HG03342 (cell line): ENCODE measurements around the gene LAMA1.
"Not testable (repeated sequence)": the region's sequence is repeated elsewhere in the genome, so short reads cannot be mapped to it uniquely, and the experiment has no call there.

Experiments
- ATAC-seq: cut with Tn5 transposase; IDR thresholded peaks from one replicate; pipeline ENCODE4 v1.9.1; 2021; ENCODE audit warnings: mild to moderate bottlenecking, moderate library complexity; ENCODE audit not compliant: unreplicated experiment

The LAMA1 gene, protein sequence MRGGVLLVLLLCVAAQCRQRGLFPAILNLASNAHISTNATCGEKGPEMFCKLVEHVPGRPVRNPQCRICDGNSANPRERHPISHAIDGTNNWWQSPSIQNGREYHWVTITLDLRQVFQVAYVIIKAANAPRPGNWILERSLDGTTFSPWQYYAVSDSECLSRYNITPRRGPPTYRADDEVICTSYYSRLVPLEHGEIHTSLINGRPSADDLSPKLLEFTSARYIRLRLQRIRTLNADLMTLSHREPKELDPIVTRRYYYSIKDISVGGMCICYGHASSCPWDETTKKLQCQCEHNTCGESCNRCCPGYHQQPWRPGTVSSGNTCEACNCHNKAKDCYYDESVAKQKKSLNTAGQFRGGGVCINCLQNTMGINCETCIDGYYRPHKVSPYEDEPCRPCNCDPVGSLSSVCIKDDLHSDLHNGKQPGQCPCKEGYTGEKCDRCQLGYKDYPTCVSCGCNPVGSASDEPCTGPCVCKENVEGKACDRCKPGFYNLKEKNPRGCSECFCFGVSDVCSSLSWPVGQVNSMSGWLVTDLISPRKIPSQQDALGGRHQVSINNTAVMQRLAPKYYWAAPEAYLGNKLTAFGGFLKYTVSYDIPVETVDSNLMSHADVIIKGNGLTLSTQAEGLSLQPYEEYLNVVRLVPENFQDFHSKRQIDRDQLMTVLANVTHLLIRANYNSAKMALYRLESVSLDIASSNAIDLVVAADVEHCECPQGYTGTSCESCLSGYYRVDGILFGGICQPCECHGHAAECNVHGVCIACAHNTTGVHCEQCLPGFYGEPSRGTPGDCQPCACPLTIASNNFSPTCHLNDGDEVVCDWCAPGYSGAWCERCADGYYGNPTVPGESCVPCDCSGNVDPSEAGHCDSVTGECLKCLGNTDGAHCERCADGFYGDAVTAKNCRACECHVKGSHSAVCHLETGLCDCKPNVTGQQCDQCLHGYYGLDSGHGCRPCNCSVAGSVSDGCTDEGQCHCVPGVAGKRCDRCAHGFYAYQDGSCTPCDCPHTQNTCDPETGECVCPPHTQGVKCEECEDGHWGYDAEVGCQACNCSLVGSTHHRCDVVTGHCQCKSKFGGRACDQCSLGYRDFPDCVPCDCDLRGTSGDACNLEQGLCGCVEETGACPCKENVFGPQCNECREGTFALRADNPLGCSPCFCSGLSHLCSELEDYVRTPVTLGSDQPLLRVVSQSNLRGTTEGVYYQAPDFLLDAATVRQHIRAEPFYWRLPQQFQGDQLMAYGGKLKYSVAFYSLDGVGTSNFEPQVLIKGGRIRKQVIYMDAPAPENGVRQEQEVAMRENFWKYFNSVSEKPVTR (N-terminal part only)

DNA sequence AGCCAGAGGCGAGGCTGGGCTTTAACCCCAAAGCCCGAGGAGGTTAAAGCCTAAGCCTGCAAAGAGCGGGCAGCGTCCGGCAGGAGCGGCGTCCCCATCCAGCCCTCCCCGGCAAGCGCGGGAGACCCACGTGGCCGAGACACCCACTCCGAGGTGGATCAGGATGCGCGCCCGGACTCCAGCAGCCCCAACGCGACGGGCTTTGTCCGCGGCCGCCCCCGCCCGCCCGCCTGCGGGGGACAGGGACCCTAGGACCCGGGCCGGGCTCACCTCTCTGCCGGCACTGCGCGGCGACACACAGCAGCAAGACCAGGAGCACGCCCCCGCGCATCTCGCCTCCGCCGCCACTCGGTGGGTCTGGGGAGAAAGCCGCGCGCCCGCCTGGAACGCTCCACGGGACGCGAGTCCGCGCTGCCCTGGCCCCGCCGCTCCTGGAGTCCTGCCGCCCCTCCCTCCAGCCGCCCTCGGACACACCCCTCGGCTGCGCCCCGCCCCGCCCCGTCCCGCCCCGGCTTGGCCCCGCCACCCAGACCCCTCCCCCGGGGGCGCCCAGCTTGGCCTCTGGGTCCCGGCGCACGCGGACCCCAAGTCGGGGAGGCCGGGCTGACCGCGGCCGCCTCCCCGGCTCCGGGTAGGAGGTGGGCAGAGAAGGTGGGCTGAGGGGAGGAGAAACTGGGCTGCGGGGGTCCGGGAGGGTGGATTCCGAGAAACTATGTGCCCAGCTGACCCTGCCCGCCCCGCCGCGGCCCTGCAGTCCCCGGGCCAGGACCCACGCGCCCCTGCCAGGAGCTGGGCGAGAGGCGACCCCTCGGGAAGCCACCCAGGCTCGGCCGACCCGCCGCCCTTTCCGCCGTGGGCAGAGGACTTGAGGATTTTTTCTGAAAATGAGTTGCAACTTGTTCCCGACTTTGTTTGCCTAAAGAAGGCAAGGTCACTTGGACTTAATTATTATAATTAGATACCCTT is at the start of gene LAMA1:
LAMA1 (minus strand) TSS at position 408 of the 966 bp plus-strand sequence; CDS start at position 331, 77 bp downstream.
- no peak for ATAC-seq

DNA sequence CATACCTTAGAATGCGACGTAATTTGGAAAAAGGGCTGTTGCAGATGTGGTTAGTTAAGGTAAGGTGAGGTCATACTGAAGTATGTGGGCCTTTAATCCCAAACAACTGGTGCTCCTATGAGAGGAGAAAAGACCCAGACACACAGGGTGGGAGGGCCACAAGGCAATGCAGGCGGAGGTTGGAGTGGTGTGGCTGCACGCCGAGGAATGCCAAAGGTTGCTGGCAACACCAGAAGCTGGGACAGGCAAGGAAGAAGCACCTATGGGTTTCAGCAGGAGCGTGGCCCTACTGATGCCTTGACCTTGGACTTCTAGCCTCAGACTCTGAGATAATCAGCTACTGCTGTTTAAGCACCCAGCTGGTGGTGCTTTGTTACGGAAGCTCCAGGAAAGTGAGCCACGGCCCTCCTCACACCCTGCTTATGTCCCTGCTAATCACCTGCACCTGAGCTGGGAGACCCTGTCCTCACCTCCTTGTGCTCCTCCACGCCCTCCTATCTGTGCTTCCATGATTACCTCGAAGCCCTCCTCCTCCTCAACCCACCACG is 48.3 kb upstream of the LAMA1 start:
- ATAC-seq: no peak

DNA sequence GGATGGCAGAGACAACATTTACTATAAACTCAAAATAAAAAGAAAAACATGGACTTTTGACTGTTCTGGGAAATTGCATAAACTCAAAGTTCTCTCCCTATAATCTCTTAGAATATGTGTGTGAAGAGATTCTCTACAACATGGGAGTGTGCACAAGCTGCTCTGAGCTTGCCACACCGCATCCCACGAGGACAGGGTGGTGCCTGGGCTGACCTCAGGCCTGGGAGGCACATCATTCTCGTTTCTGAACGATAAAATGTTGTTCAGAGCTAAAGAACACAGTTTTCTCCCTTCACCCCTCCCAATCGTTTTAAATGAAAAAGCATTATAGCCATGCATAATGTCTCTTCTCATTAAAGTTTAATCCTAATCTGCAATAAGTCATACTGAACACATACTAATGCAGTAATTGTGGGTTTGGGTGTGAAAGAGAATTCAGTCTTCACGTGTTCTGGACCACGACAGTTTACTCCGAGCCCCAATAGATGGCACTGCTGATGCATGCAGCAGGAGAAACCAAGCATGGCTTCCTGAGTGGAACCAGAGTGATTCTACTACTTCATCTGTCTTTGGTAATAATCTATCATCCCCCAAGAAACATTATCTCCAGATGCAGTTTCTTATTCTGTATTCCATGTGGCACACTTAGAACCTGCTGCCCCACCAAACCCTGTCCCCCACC is 46.9 kb upstream of the LAMA1 start:
- no peak for ATAC-seq

DNA sequence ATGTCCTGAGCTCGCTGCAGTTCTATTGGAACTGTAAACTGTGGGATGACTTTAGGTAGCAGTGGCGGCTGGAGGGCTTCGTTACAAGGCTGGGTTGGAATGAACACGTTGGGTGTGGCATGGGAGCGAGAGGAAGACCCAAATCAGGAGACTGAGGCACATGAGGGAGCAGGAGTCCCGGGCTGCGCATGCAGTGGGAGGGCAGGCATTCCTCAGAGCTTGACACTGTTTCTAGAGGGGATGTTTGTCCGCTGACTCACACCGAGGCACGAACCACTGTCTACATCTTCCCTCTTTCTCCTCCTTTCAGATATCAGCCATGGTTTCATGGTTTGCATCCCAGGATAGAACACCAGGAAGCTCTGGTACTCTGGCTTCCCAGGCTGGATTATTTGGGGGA is 40.6 kb upstream of the LAMA1 start:
- no peak for ATAC-seq

DNA sequence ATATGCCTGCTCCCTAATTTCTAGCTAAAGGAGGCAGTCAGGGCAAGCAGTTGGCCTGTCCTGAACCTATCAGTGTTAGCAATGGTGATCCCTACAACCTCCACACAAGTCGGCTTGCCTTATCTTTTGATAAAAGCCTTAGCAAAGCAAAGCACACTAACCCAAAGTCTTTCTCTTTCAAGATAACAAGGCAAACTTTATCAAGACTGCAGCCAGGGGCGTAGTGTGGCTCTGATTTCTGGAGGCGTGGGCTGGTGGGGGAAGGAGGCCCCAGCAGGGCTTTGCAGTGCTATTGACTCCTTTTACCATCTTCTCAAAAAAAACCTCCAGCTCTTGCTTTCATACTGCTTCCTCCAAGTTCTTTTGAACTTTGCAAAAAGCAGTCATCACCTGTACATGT is 40.2 kb upstream of the LAMA1 start:
- ATAC-seq: no peak

DNA sequence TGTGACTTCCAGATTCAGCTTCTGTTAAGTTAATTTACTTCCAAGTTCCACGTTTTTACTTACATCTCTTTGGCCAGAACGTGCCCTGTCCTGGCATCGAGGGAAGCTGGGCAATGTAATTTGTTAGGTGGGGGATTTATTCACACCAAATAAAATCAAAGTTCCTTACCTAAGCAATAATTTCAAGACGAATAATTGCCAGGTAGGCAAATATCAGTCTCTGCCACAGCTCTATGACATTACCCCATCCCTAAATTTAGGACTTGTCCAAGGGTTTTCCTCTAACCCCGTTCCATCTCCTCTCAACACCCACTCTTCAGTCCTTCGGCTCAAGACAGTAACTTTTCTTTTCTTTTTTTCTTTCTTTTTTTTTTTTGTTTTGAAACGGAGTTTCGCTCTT is 38.3 kb upstream of the LAMA1 start:
- no peak for ATAC-seq

DNA sequence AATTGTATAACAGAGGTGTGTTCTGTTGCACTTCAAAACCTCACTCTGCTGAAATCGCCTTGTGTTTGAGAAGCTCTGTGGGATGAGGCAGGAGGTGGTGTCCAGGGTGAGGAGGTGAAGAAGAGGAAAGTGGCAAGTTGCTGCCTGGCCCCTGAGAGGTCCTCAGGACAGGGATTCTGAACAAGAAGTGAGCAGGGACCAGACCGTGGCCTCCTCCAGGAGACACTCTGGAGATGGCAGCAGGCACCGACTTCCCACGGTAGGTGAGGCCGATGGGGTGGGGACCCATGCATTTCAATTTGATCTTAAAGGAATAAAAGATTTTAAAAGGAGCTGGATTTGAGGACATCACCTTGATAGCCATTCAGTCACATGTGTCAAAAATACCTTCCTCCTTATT is 37.5 kb upstream of the LAMA1 start:
- no peak for ATAC-seq

DNA sequence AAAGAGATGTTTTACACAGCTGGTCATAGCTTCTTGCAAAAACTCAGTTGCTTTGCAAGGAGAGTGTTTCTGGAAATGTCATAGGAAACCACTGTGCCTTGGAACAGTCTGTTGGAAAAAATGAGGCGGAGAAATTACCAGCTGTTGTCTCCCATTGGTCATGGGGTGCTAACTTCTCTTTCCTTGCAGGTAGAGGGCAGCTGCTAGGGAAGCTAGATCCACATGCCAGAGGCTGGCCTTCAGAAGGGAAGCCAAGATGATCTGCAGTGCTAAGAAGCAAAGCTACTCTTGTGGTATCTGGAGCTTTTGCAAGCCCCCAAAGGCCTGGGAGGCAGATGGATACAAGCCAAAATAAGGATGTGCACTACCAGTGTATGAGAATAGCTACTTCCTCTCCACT is 34.8 kb upstream of the LAMA1 start:
- ATAC-seq: no peak

DNA sequence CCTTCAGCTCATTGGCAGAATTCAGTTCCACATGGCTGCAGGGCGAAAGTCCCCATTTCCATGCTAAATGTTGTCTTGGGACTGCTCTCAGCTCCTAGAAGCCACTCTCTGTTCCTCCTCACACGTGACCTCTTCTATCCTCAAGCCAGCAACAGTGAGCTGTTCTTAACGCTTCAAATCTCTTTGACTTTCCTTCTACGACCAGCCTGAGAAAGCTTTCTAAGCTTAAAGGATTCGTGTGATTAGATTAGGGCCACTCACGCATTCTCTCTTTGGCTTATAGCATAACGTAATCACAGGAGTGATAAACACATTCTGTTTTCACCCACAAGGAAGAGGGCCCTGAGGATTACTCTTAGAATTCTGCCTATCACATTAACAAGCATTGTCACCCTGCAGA is 29.8 kb upstream of the LAMA1 start:
- no peak for ATAC-seq

DNA sequence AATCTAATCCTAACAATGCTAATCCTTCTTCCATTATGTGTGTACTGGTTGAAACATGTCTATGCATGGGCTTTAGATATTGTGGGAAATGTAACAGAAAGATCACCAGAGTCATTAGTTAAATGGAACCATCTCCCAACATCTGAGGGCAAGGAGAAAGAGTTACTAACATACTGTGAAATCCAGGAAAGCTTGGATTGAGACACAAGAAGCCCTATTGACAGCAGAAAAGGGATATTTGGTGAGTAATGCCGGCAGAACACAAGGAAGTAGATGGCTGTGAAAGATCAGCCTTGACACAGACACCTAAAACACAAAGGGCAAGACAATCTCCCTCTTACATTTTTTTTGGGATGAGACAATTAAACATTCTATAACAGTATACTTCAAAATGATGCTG is 28.5 kb upstream of the LAMA1 start:
- no peak for ATAC-seq

DNA sequence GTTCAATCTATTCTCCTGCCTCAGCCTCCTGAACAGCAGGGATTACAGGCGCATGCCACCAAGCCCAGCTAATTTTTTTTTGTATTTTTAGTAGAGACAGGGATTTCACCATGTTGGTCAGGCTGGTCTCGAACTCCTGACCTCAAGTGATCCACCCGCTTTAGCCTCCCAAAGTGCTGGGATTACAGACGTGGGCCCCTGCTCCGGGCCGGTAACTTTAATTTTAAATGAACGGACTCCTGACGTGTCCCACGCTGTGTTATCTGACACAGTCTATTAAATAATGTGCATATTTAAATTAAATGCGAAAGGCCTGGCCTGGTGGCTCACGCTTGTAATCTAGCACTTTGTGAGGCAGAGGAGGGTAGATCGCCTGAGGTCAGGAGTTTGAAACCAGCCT is 27.3 kb upstream of the LAMA1 start:
- ATAC-seq: not testable (repeated sequence)

DNA sequence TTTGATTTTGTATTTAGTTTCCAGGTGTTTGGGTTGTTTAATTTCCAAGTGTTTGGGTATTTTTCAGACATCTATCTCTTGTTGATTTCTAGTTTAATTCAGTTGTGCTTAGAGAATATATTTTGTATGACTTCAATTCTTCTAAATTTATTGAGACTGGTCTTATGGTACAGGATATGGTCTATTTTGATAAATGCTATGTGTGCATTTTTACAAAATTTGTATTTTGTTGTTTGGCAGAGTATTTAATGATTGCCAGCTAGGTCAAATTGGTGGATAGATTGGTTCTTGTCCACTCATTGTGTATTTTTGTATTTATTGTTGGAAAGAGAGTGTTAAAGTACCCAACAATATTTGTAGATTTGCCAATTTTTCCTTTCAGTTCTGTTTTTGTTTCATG is 23.7 kb upstream of the LAMA1 start:
- ATAC-seq: no peak

DNA sequence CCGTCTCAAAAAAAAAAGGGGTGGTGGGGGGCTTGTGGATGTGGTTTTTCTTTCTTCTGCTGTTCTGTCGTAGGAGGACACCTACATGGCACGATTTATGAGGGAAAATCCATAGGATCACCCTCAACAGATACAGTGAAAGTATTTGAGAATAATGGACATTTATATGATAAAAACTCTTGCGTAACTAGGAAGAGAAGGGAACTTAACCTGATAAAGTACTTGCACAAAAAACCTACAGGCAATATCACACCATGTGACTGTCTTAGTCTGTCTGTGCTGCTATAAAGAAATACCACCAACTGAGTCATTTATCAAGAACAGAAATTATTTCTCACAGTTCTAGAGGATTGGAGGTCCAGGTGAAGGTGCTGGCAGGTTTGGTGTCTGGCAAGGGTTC is 21.8 kb upstream of the LAMA1 start:
- no peak for ATAC-seq

DNA sequence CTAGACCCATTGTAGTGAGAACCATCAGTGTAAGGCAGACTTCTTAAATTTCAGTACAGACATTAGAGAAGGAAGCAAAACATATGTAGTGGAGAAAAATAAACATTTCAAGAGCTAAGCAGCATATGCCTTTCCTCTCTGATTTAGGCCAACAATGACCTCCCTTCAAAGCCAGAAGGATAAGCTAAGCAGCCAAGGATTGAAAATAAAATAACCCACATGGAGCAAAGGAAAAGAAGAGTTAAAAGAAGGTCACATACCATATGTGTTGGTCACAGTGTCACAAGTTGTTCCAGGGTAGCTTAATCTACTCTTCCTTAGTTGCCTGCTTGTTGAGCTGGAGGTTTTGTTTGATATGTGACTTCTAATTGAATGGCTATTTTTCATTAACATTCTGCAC is 15.6 kb upstream of the LAMA1 start:
- no peak for ATAC-seq

DNA sequence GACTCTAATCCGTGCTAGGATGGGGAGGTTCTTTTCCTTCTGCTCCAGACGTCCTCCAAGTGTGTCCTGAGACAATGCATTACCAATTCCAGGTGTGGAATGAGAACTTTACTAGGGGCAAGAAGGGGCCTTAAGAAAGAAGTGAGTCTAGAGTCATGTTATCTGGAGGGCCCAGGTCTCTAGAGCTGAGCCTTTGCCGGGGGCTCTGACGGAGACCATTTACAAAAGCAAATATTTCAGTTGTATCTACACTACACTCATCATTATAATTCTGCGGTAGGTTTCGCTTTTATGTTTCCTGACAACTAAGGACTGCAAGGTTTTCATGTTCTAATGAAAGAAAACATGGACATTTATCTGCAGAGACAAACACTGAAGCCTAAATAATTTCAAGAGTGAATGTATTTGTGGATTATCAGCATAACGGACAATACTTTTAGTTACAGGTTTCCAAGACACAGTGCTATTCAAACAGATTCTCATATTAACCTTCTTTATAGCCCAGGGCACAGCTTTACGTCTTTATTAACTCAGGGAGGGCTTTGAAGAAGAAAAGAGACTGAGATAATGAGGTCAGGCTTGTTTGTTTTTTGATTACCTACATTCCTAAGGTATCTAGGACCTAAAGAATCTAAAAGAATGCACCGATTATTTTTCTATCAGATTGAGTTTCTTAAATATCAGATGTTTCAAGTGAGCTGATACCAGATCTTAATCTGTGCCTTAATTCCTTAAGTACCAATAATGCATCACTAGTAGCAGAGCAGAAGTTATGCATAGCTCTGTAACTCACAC is 15.0 kb upstream of the LAMA1 start:
- no peak for ATAC-seq

DNA sequence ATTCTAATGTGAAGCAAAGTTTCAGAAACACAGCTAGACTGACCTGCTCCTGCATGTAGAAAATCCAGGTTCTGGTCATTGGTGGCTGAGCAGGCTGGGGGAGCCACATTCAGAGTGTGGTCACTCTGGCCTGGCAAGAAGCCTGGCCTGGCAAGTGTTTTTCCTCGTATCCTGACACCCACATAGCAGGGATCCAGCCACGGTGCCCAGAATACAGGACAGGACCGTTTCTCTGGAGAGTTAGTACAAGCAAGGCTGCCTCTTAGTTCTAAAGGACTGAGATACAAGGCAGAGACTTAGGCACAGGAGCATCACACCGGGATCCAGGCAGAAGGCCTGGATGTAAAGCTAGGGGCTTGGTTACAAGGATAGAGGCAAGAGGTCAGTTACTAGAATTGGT is 4.8 kb upstream of the LAMA1 start:
- ATAC-seq: no peak

DNA sequence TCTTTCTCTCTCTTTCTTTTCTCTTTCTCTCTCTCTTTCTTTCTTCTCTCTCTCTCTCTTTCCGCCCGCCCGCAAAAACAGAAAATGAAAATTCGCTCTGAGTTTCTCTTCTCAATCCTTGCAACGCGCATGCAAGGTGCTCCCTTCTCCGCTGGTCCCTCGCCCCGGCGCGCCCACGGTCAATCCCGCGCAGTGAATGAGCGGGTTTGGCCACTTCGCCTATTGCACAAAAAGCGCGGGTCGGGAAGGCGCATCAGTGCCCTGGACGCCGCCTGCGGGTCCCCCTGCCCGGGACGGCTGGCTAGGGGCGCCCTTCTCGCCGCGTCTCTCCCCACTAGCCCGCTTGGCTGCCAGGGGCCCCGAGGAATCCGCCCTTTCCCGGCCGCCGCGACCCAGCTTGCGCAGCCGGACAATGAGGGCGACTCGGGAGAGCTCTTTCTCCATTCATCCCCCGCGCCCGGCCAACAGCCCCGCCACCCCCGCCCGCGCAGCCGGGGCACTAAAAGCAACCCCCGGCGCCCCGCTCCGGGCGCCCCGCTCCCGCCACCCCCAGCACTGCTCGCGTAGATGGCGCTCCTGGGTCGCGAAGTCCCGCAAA is 706 bp downstream of the LAMA1 start:
- no peak for ATAC-seq
